Activated naive CD4-positive, alpha-beta T cell treated with anti-CD3 and anti-CD28 coated beads, Interleukin-2, amount 50 U/mL, for 16 hours (primary cell): ENCODE data around the gene EHBP1L1.
"Not testable (repeated sequence)": the region's sequence is repeated elsewhere in the genome, so short reads cannot be mapped to it uniquely, and the experiment has no call there.

ENCODE experiments used
- DNase-seq: peaks from one replicate; pipeline ENCODE4 v3.0.0-alpha.2; 2020

Gene EHBP1L1

DNA sequence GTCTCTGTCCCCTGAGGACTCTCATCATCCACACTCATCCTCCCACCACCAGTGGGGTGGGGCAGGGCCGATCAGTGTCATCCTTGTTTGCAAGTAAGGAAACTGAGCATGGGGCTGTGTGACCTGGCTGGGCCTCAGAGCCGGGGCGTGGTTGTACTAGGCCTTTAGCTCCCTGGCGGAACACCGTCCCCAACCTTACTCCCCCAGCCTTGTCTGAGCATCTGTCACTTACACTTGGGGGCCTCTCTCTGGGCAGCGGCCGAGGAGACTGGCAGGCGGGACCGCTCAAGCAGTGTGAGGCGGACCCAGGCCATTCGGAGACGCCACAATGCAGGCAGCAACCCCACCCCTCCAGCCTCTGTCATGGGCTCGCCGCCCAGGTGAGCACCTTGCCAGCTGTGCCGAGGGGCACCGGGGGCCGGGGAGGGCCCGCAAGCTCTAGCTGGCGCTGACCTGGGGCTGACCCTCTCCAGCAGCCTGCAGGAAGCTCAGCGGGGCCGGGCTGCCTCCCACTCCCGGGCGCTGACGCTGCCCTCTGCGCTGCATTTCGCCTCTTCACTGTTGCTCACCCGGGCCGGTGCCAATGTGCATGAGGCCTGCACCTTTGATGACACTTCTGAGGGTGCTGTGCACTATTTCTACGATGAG lies 43.6 kb downstream of the EHBP1L1 start:
- DNase-seq: no peak

DNA sequence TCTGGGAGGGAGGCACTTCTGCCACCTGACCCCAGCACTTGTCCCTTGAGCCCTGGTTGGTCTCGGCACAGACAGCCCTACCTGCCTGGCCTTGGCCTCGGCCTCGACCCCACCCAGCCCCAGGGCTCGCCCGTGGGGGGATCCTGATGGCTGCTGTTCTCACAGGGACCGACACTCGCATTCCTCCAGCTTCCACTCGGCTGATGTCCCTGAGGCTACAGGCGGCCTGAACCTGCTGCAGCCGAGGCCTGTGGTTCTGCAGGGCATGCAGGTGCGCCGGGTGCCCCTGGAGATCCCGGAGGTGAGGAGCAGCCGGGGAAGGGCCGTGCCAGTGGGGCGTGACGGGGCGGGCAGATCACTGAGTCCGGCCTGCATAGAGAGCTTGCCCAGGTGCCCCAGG lies 44.8 kb downstream of the EHBP1L1 start:
- no peak for DNase-seq

- no peak for DNase-seq
Measured at GRCh38 chr11:65621460-65621859, 45.6 kb downstream of the EHBP1L1 start.

- no peak for DNase-seq
Measured at GRCh38 chr11:65622011-65622410, 46.2 kb downstream of the EHBP1L1 start.

GRCh38 chr11:65623177-65623576 lies 47.3 kb downstream of the EHBP1L1 start:
- DNase-seq: no peak

DNA sequence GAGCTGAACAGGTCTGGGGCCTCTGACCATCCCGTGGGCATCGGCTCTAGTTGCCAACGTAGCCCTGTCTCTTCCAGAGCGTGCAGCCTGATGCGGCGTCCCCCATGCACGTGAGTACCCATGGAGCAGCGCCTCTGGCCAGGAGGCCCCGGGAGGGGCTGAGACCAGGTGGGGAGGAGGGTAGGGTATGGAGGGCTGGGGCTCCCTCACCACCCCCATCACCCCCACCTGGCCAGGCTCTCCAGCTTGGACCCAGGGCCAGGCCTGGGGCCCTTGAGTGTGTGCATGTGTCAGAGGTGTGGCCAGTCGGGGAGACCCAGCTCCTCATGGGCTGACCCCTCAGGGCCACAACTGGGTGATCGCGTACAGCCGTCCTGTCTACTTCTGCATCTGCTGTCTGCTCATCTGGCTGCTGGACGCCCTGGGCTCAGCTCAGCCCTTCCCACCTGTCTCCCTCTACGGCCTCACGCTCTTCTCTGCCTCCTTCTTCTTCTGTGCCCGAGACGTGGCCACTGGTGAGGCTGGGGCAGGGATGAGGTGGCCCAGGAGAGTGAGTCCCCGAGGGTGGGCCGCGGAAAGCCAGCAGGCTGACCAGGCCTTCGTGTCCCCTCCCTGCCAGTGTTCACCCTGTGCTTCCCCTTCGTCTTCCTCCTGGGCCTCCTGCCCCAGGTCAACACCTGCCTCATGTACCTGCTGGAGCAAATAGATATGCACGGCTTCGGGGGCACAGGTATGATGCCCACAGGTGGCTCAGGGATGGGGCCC lies 48.2 kb downstream of the EHBP1L1 start:
- no peak for DNase-seq

DNA sequence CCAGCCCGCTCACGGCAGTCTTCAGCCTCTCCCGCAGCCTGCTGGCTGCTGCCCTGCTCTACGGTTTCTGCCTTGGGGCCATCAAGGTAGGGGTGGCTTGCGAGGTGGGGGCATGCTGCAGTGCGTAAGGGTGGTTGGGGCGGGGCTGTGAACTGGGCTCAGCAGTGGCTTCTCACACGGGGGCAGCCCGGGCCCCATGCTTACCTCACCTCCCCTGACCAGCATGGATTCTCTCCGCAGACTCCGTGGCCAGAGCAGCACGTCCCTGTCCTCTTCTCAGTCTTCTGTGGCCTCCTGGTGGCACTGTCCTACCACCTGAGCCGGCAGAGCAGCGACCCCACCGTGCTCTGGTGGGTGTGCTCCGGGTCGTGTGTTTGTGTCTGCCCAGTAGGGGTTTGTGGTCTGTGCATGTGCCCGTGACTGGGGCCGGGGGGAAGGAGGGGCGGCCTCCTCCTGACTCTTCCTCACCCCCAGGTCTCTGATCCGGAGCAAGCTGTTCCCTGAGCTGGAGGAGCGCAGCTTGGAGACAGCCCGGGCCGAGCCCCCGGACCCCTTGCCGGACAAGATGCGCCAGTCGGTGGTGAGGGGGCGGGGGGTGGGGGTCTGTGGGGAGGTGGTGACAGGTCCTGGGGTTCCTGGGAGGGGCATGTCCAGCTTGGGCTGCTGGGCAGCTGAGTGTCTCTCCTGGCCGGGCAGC lies 49.2 kb downstream of the EHBP1L1 start:
- no peak for DNase-seq

- DNase-seq: peak; percentile 47
Measured at GRCh38 chr11:65625628-65626342, 49.9 kb downstream of the EHBP1L1 start.

GRCh38 chr11:65627202-65627601 lies 51.3 kb downstream of the EHBP1L1 start:
- no peak for DNase-seq

- no peak for DNase-seq
Measured at GRCh38 chr11:65629579-65629978, 53.7 kb downstream of the EHBP1L1 start.

DNA sequence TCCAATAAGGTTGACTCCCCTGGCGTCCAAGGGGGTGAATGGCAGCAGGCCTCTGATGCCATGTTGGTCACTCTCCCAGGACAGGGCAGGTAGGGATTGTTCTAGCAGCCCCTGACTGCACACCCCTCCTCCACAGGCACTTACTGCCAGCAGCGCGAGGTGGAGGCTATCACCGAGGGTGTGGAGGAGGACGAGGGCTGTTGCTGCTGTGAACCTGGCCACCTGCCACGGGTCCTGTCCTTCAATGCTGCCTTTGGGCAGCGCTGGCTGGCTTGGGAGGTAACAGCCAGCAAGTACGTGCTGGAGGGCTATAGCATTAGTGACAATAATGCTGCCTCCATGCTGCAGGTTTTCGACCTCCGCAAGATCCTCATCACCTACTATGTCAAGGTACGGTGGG lies 54.4 kb downstream of the EHBP1L1 start:
- no peak for DNase-seq

- DNase-seq: no peak
Measured at GRCh38 chr11:65633390-65634108, 57.7 kb downstream of the EHBP1L1 start.

GRCh38 chr11:65634109-65634436 lies 58.2 kb downstream of the EHBP1L1 start:
- no peak for DNase-seq

GRCh38 chr11:65634440-65634839 lies 58.6 kb downstream of the EHBP1L1 start:
- no peak for DNase-seq

- DNase-seq: no peak
Measured at GRCh38 chr11:65634905-65635731, 59.3 kb downstream of the EHBP1L1 start.

- DNase-seq: no peak
Measured at GRCh38 chr11:65636108-65637031, 60.5 kb downstream of the EHBP1L1 start.

GRCh38 chr11:65637032-65637557 lies 61.2 kb downstream of the EHBP1L1 start:
- no peak for DNase-seq

DNA sequence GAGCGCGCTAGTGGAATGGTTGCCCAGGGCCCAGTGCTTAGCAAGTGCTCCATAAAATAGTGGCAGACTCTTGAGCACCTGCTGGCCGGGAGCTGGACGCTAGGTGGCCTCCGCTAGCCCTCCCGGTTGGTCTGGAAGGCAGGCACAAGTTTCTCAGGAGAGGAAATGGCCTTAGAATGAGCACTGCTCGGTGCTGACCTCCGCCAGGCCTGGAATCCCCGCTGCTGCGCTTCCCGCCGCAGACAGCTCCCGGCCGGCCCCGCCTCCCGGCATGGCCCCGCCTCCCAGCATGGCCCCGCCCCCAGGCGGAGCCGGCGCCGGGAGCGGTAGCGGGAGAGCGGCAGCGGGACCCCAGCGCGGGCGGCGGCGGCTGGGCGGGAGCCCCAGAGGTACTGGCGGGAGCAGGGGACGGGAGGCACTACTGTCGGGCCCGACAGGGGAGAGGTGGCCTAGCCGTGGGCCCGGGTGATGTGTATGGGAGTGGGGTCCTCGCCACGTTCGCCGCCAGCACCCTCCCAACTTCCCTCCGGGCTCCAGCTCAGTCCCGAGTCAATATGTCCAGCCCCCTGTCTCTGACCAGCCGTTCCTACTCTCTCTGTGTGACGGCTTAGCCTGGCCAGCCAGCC lies 62.1 kb downstream of the EHBP1L1 start, which contains the start of gene SIPA1:
TSS of gene SIPA1 (plus strand) at position 308 of the 626 bp plus-strand sequence. CDS start 2,821 bp downstream, outside the sequence.
- peak; percentile 71 for DNase-seq

- DNase-seq: not testable (repeated sequence)
Measured at GRCh38 chr11:65639228-65639597, 63.4 kb downstream of the EHBP1L1 start.
